Stimulated activated CD4-positive, alpha-beta T cell treated with anti-CD3 and anti-CD28 coated beads, Interleukin-1b, Interleukin-23, amount 100 ng/mL, for 4 hours (primary cell): Measurements from ENCODE around the gene DHRS7.
A peak's percentile ranks its signal among the peaks of the same experiment; 100 is the strongest.

Experiments
- DNase-seq, 2 donors: peaks; one replicate each; pipeline ENCODE4 v3.0.0-alpha.2; 2020; ENCODE audit warnings: low read depth in 2 of 2

Gene DHRS7

DNA sequence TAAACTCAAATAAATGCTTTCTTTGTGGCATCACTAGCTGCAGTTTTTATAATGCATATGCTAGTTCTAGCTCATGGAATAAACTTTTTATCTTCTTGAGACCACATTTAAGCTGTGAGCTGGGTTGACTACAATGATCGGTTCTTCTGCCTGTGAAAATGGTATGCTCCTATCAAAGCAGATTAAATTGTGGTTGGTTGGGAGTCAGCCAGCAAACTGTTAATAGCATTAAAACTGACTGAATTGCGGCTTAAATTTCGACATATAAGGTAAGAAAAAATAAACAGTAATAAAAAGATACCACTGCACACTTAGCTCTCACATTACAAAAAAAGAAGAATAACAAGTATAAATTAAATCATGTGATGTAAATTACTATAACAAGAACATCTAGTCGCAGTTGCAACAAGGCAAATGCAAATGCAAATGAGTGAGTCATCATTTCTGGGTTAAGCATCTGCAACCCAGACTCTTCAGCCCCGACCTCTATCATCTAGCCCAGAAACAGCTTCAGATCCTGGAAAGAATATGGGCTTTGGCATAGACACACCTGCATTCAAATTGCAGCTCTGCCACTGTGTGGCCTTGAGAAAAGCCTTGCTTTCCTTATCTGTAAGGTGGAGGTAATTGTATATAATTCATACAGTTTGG, 19.8 kb upstream of the DHRS7 start:
- DNase-seq = no peak

DNA sequence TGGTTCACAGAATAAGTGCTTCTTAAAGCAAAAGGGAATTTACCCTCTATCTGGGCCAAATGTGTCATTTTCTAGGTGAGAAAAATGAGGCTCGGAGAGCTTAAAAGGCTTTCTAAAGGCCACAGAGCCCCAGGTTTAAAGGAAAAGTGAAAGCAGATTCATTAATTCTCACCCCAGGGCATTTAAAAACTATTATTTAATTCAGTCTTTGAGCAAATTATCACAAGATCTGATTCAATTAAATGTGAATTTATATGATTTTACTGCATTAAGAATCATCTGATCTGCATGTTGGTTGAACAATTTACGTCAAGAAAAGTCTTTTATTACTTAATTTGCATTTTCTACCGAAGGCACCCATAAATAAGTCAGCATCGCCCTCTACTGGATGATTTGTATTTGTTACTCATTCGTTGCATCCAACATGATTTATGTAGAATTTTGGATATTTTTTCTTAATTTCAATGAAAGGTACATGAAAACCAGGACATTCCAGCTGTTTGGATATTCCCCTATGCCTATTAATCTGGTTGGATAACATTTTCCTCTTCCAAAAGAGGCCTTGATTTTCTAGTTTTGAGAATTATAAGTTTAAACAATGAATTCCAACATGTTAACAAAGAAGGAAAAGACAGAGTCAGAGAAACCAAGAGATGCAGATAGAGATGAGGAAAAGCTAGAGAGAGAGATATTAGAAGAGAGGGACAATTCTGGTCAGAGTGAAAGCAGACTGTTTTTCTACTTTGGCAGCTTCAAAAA, 19.1 kb upstream of the DHRS7 start:
- DNase-seq = peak in 1 of 2 donors; percentile 23

DNA sequence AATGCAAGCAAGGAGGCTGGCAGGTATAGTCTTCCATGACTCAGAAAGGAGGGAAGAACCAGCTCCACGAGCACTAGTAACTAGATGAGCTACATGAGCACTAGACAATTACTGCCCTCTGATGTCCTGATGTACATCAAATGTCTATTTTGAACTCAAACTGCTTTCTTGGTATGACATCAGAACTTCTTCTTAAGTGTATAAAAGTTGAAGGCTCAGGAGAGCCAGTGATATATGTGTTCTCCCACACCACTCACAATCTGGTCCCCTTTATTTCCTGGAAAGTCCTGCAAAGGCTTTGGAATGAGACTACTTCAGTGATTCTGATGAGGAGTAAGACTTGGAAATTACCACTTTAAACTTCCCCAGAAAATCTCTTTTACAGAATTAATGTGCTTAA, 18.5 kb upstream of the DHRS7 start:
- no peak for DNase-seq

DNA sequence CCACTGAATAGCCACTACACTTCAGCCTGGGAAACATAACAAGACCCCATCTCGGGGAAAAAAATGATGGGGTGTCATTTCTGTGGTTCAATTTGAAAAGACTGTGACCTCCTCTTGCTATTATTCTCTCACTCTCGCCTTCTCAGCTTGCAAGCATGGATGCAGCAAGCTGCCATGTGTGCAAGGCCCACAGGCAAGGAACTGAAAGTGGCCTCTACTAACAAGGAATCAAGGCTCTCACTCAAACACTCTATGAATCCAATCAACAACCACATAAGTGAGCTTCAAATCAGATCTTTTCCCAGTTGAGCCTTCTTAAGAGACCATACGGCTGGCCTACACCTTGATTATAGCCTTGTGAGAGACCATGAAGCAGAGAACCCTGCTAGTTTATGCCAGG, 17.9 kb upstream of the DHRS7 start:
- DNase-seq = no peak

DNA sequence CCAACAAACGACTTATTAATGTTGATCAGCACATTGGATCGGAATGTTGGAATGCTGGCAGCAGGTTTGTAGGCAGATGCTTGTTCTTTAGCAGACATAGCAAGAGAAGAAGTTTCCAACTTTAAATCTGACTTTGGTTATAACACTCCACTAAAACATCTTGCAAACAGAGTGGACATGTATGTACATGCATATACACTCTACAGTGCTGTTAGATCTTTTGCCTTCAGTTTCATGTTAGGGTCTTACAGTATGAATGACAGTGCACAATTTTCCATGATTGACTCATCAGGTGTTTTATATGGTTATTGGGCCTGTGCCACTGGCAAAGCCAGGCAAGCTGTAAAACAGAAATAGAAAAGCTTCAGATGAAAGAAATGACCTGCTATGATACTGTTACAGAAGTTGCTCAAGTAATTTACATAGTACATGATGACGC, 14.3 kb upstream of the DHRS7 start:
- DNase-seq = no peak

DNA sequence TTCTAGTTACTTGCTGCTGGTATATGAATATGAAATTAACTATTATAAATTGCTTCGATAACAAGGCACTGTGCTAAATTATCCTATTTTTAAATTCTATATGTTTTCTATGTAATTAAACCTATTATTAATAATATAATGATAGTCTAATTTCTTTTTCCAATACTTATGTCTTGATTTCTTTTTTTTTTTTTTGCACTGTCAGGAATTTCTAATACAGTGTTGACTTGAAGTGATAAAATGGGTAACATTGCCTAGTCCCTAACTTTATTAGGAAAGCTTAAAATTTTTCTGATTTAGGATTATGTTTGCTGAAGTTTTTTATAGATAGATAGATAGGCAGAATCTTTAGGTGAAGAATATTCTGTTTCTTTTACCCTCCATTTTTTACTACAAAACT, 13.6 kb upstream of the DHRS7 start:
- no peak for DNase-seq

DNA sequence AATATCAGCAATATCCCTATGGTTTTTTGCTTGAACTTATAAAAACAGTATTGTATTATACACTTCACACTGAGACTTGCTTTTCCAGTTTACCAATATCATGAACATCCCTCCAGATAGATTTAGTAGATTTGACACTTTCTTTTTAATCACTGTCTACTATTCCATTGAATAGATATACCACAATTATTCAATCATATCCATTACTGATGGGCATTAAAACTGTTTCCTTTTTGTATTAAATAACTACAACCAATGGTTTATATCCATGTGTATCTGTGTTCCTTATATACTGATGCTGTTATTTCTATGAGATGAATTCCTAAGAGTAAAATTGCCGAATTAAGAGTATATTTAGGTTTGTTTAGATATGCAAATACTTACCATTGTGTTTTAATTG, 13.0 kb upstream of the DHRS7 start:
- no peak for DNase-seq

DNA sequence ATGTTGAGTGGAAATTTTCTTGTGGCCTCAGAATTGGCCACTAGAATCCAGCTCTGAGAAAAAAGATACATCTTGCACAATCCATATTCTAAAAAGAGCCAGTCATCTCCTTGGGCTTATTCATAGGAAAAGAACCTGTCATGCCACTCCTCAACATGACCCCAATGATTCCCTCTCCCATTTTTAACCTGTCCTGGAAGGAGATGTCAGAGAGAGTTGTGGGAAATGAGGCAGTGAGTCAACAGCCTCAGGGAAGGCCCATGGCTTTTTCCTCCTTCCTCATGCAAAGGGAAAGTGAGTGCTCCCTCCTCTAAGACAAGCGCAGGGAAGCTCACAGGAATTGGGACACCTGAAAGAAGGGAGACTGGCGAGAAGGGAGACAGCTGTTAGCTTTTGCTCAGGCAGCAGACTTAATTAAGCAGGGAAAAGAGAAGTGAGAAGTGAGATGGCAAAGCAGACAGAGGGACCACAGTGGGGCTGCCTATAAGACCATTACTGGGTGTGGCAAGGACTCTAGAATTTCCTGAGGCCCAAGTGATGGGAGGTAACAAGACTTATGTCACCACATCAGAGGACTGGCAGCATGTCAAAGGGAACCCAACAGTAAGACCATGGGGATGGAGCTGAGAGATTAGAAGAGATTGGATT, 10.2 kb upstream of the DHRS7 start:
- no peak for DNase-seq

DNA sequence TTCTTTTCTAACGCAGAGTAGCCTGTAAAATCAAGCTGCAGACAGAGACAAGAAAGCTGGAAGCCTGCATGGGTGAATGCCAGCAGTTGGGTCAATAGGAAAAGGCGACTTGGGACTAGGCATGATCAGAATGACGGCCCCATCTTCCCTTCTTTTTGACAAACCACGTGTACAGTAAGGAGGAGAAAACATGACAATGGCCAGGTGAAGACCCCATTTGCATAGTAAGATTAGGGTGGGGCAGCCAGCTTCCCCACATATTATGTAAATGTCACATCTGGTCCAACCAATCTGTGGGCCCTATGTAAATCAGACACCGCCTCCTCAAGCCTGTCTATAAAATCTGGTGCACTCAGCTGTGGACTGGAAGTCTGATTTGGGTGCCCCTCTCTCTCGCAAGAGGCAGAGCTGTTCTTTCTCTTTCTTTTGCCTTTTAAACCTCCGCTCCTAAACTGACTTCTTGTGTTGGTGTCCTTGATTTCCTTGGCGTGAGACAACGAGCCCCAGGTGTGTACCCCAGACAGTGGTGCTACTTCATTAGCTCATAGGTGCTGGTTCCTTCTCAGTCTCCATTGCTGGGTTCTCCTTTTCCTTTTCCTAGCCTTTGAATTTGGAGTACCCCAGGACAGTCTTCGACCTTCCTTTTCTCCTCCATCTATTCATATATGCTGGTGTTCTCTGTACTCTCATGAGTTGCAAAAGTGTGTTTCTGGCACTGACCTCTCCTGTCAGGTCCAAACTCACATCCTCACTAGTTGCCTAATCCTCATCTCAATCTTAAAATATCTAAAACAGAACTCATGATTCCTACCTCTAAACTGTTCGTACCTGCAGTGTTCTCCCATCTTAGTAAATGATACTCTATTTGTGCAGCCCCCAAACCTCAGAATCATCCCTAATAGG, 9.4 kb upstream of the DHRS7 start:
- DNase-seq = no peak

DNA sequence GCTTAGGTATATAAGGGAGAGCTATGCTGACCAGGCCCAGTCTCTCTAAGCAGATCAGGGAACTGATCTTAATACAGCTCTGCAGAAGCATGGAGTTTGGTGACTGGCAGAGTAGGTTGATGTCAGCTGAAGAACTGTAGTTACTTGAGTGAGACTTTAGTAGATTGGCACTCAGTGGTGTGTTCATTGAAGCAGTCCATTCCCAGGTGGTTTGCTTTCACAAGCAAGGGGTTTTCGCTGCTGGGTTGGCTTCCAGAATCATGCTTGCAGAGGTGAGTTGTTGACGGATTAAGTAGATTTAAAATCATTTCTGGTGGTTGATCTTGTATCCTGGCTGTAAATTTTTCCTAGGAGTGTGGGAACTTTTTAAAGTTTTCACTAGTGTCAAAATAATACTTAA, 6.5 kb upstream of the DHRS7 start:
- DNase-seq = no peak

DNA sequence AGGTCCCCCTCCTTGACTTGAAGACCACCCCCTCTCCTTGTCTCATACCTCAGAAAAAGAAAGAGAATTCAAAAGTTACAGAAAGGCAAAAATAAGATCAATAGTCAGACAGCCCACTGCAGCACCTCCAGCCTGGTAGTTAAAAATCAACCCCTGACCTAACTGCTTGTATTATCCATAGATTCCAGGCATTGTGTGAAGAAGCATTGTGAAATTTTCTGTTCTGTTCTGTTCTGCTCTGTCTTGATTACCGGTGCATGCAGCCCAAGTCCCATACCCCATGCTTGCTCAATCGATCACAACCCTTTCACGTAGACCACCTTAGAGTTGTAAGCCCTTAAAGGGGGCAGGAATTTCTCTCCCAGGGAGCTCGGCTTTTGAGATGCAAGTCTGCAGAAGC, 5.8 kb upstream of the DHRS7 start:
- DNase-seq = no peak

DNA sequence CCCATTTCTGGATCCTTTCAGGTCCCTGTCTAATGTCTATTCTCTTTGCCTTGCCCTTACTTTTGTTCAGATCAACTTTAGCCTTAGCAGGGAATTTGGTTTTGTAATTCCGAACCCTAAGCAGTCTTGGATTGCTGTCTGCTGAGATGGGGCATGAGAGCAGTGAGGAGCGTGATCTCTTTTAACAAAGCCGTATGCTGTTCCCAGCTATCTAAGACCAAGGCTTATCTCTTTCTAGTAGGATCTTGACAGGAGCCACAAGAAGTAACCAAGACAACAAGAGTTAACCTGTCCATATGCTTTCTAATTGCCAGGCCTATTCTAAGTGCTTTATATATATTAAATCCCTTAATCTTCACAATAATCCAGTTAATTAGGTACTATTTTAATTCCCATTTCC, 4.5 kb upstream of the DHRS7 start:
- DNase-seq = no peak

DNA sequence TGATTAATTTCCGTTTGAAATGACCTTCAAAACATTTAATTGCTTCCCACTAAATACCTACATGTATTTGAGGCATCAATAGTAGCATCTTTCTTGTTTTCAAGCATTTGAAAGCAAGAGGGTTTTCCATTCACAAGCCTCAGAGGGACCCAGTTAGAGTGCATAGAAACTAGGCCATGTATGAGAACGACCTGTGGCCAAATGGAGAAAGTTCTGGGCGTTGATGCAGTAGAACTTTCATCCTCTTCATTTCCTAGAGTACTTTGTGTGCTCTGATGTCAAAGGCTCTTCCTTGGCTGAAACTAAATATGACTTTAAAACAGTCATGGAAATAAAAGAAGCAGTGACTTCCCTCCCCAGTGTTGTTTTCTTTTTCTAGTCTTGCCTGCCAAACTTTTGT, 944 bp upstream of the DHRS7 start:
- no peak for DNase-seq

DNA sequence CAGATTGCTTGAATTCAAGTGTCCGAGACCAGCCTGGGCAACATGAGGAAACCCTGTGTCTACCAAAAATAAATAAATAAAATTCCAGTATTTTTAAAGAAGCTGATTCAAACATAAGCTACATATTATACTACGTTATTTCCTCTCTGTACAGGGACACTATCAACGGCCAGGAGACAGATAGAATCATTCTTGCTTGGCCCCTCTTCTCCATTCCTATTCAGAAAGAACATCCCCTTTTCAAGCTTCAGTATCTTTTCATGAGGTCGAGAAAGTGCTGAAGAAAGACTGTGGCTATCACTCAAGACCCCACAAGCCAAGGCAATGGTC, 314 bp upstream of the DHRS7 start:
- no peak for DNase-seq

DNA sequence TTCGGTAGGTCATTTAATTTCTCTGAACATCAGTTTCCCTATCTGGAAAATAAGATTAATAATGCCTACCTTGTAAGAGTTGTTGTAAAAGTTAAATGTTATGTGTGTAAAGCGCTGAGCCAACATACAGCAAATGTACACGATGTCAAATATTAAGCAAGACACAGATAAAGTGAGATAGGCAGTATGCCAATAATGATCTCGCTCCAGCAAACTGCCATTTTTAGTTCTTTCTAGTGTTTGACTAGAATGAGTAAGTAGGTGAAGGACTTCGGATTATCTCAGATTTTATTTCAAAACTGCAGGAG, 840 bp downstream of the DHRS7 start:
- DNase-seq = no peak

DNA sequence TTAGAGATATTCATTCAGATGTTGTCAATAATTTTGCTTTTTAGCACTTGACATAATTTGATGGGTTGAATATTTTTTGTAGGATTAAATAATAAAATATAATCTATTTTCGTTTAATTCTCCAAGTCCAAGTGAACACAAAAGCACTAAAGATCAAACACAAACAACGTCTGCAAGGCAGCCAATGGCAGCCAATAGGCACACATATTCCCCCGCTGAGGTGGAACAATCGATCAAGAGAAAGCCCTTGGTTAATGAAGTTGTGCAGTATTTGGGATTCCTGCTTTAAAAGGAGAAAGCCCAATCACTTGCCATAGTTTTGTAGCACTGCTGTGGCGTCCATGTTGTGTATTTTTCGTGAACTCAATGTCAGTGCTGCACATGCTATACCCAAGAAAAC, 1.5 kb downstream of the DHRS7 start:
- no peak for DNase-seq

DNA sequence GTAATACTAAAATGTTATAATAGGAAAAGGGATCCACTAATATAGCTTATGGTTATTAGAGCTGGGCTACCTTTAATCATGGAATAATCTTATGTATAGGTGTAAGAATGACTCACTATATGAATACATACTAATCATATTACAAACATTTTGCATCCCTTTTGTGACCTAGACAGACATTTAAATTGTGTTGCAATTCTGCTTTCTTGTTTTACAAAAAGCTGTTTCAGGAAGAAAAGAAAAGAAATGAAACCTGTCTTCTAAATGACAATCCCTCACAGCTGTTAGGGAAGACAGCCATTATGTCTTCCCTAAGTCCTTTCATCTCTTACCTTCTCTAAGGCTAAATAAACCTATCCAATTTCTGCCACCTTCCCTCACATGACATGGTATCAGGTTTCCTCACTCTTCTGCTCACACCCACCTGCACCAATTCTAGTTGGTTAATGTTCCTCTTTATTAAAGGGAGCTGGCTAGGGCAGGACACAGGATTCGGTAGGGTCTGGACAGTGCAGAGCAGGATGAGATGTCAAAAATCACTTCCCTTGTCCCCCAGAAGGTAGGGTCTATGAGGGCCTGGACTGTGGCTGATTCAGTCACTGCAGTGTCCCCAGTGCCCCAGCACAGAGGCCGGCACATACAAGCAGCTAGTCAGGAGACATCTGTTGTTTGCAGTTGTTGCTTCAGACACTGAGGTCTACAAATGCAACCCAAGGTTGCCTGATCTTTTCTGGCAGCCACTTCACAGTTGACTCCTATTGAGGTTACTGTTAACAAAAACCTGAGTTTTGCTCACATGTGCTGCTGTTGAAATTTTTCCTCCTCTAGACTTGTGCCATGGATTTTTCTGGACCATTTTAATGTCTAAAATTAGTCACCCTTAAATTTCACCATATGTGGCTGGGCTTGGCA, 3.7 kb downstream of the DHRS7 start:
- no peak for DNase-seq

DNA sequence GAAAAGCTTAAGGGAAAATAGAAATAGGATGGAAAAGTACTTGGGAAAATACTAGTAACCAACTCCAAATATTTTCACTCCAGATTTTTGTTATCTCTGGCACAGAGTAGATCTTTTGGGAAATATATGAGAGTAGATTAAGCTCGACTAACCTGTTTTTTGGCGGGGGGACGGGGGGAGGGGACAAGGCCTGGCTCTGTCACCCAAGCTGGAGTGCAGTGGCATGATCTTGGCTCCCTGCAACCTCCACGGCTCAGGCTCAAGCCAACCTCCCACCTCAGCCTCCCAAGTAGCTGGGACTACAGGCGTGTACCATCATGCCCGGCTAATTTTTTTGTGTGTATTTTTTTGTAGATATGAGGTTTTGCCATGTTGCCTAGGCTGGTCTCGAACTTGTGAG, 4.8 kb downstream of the DHRS7 start:
- DNase-seq = no peak

DNA sequence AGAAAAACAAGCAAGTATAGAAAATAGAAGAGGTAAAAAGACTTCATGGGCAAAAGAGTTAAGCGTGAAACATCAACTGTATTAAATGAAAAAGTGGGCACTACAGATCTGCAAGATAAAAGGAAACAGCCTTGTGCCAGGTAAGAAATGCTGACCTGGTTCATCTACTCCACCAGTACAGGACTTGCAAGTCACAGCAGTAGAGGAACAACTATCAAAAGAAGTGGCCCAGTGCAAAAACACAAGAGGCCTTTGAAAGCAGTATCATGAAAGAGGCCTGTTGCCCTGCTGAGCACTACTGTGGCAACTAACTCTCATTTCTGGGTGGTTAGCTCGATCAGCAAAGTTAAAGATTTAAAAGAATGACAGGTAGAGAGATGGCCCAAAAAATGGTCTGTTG, 10.5 kb downstream of the DHRS7 start:
- no peak for DNase-seq

DNA sequence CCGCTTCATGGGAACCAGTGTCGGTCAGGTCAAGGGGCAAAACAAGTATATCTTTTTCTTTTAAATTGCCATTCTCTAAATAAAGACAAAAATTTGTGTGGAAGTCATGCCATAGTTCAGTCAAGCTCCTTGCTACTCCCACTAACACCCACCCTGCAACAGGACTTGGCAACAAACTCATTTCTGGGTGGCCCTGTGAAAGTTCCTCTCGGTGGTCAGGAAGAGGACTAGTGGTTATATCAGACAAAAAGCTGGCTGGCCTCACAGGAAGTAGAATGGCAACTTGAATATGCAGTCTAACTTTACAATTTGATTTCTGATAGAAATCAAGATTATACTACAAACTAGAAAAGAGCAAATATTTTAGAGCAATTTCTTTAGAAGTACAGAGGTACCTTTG, 11.2 kb downstream of the DHRS7 start:
- DNase-seq = no peak

DNA sequence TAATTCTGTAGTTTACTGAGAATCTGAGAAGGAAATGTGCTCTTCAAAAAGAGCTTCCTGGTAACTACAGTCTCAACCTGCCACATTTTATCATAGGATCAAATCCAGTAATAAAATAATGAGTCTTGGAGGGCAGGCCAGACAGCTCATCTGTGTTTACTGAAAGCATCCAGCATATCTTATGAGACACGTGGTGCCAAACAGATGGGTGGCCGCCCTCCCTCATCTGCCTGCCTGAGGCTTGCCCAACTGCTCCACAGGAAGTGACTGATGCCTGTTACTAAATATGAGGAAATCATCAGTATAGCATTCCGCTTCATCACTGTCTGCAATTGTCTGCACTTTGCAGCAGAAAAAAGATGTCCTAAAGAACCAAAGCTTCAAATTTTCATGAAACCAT, 13.5 kb downstream of the DHRS7 start:
- DNase-seq = peak; percentile 37 to 55
